ENCODE data around the gene ADAT2. TPM values are rescaled to one million over a fixed set of nuclear protein-coding genes. Genes with fewer than 3 reads are reported as not detected.
"Not testable (repeated sequence)": the region's sequence is repeated elsewhere in the genome, so short reads cannot be mapped to it uniquely, and the experiment has no call there.

ADAT2 gene
- total RNA-seq, 4 donors from 2014 or later = 3.6 to 9.4 (median 5.4) TPM

- Histone ChIP-seq H3K27me3 (no peaks in the 10 kb centered on the region), H3K4me1 (peaks cover 12 to 18% of the 10 kb centered on the region in 2 donors), H3K9me3 (no peaks in the 10 kb centered on the region), H3K4me3 (replicated peaks in 1 of 3) (peak overlapping the region; percentile 57 to 96 (median 68)), H3K36me3 (no peaks in the 10 kb centered on the region), H3K27ac (peak overlapping the region in 1 of 3 donors; percentile 63)
- 40 to 49% methylated on average over 4 of the region's 4 CpGs for WGBS, 2 donors
- no peak for DNase-seq
- intact Hi-C loops (cut with DNase I) = no loop called here
- no peak for TF ChIP-seq CTCF (IDR thresholded peaks at IDR 0.05)
- no peak for TF ChIP-seq POLR2A (IDR thresholded peaks at IDR 0.05)
Observed at GRCh38 chr6:143451531-143451930, 1.0 kb upstream of the ADAT2 start.

- no peaks in the 10 kb centered on the region for H3K27me3 ChIP-seq
- TF ChIP-seq POLR2A (IDR thresholded peaks at IDR 0.05) (no peak), CTCF (IDR thresholded peaks at IDR 0.05) (no peak)
- 8 to 9% methylated on average over 18 to 19 of the region's 19 CpGs for WGBS, 2 donors
- H3K4me3 ChIP-seq (replicated peaks in 1 of 3) = peak overlapping the region; percentile 10 to 68 (median 57)
- peak in 1 of 2 donors; percentile 20 for DNase-seq
- no peaks in the 10 kb centered on the region for H3K9me3 ChIP-seq
- peak overlapping the region in 2 of 3 donors; percentile 37 to 46 for H3K27ac ChIP-seq
- H3K36me3 ChIP-seq = no peaks in the 10 kb centered on the region
- peaks cover 12 to 18% of the 10 kb centered on the region in 2 donors for H3K4me1 ChIP-seq
- intact Hi-C loops (cut with DNase I) = no loop called here
Observed at GRCh38 chr6:143449714-143450452, 612 bp downstream of the ADAT2 start.

GRCh38 chr6:143449082-143449713 is 1.3 kb downstream of the ADAT2 start:
- no peaks in the 10 kb centered on the region for H3K27me3 ChIP-seq
- H3K36me3 ChIP-seq = no peaks in the 10 kb centered on the region
- peaks cover 12 to 18% of the 10 kb centered on the region in 2 donors for H3K4me1 ChIP-seq
- no peak overlapping the region for H3K27ac ChIP-seq
- TF ChIP-seq POLR2A (IDR thresholded peaks at IDR 0.05) (no peak), CTCF (IDR thresholded peaks at IDR 0.05) (no peak)
- H3K4me3 ChIP-seq (replicated peaks in 1 of 3) = no peak overlapping the region
- WGBS, 2 donors = 75 to 85% methylated on average over 6 of the region's 6 CpGs
- no peaks in the 10 kb centered on the region for H3K9me3 ChIP-seq
- intact Hi-C loops (cut with DNase I) = no loop called here
- no peak for DNase-seq

- H3K4me3 ChIP-seq (replicated peaks in 1 of 3); H3K9me3 ChIP-seq; DNase-seq; intact Hi-C loops (cut with DNase I); H3K36me3 ChIP-seq; H3K27ac ChIP-seq; H3K27me3 ChIP-seq: not testable (repeated sequence)
- 100% methylated on average over 2 of the region's 2 CpGs for WGBS, 2 donors
- H3K4me1 ChIP-seq = peaks cover 18 to 20% of the 10 kb centered on the region in 2 donors
Observed at GRCh38 chr6:143447865-143448264, 2.6 kb downstream of the ADAT2 start.

- H3K27me3 ChIP-seq = no peaks in the 10 kb centered on the region
- peak overlapping the region in 1 of 3 donors; percentile 42 for H3K27ac ChIP-seq
- DNase-seq = peak; percentile 64 to 73
- TF ChIP-seq POLR2A (IDR thresholded peaks at IDR 0.05) (no peak), CTCF (IDR thresholded peaks at IDR 0.05) (no peak)
- H3K4me3 ChIP-seq (replicated peaks in 1 of 3) = no peak overlapping the region
- 41 to 53% methylated on average over 2 of the region's 2 CpGs for WGBS, 2 donors
- peaks cover 0 to 8% of the 10 kb centered on the region in 2 donors for H3K4me1 ChIP-seq
- H3K36me3 ChIP-seq = no peaks in the 10 kb centered on the region
- intact Hi-C loops (cut with DNase I) = no loop called here
- H3K9me3 ChIP-seq = no peaks in the 10 kb centered on the region
Observed at GRCh38 chr6:143443096-143443495, 7.4 kb downstream of the ADAT2 start.

Measured in thyroid gland (tissue), 4 donors.